ENCODE data around the gene GALK1.
"Not testable (repeated sequence)": the region's sequence is repeated elsewhere in the genome, so short reads cannot be mapped to it uniquely, and the experiment has no call there.

The GALK1 gene

GRCh38 chr17:75764711-75765421 is at the start of gene GALK1:
GALK1 (minus strand) TSS chr17:75765192; CDS start chr17:75765136, 56 bp downstream.
- peak; percentile 14 for DNase-seq

GRCh38 chr17:75814021-75814395 is 49.0 kb upstream of the GALK1 start:
- no peak for DNase-seq

- no peak for DNase-seq
These were observed 48.4 kb upstream of the GALK1 start for GRCh38 chr17:75813081-75814020.

GRCh38 chr17:75812096-75813013 is 47.4 kb upstream of the GALK1 start:
- no peak for DNase-seq

DNA sequence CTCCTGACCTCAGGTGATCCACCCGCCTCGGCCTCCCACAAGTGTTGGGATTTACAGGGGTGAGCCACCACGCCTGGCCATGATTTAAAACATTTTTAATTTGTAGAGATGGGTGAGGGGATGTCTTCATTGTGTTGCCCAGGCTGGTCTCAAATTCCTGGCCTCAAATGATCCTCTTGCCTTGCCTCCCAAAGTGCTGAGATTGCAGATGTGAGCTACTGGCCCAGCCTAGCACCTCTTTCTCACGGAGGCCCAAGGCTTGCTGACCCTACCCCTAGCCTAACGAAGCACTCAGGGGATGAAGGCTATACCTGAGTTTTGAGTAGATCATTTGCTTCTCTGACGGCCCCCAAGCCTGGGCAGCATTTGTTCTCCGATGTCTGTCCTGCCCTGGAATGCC is 46.2 kb upstream of the GALK1 start:
- no peak for DNase-seq

GRCh38 chr17:75810756-75811155 is 45.8 kb upstream of the GALK1 start:
- DNase-seq, result not testable (repeated sequence)

- no peak for DNase-seq
These were observed 45.2 kb upstream of the GALK1 start for GRCh38 chr17:75810216-75810615.

- no peak for DNase-seq
These were observed 44.7 kb upstream of the GALK1 start for GRCh38 chr17:75809631-75810111.

DNA sequence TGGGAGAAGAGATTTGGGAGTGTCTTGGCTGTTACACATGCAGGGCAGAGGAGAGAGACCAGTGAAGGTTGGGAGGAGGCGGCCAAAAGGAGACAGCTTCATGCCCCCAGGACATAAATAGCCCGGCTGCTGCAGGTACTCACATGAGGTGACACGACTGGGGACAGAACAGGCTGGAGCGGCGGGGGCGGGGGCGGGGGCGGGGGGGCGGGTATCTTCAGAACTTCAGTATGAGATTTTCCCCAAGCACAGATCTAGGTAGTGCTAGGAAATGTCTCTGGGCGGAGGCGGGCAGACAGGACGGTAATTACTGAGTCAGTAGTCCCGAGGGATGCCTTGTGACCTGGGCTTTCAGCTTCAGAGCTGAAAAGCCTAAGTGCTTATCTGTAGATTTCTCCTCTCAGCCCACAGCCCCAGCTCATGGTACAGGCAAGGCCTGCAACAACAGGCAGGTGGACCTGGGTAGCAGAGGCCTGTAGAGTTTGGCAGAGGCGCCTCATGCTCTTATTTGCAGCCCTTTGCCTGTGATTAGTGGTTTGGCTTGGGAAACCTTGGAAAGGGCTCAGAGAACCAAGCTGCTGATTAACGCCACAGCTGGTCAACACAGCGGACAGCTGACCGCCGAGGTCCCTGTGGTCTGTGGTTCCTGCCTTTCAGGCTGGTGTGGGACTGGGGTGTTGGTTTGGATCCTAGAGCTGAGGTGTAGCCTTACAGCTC is 44.1 kb upstream of the GALK1 start:
- DNase-seq, result no peak

DNA sequence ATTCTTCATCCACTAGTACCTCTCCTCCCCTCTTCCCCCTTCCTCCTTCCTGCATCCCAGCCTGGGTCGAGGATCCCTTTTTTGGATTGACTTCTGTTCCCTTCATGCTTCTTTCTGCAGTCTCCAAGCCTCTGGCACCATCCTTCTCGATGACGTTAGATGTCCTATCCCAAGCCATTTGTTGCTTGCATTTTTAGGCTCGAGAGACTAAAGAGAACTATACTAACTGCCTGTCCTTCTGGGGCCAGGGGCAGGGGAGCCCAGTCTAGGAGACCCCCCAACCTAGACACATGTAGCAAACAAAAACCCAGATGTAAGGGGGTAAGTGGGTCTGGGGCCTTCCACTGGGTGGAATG is 43.5 kb upstream of the GALK1 start:
- DNase-seq, result no peak

- DNase-seq, result no peak
These were observed 42.9 kb upstream of the GALK1 start for GRCh38 chr17:75807861-75808260.

DNA sequence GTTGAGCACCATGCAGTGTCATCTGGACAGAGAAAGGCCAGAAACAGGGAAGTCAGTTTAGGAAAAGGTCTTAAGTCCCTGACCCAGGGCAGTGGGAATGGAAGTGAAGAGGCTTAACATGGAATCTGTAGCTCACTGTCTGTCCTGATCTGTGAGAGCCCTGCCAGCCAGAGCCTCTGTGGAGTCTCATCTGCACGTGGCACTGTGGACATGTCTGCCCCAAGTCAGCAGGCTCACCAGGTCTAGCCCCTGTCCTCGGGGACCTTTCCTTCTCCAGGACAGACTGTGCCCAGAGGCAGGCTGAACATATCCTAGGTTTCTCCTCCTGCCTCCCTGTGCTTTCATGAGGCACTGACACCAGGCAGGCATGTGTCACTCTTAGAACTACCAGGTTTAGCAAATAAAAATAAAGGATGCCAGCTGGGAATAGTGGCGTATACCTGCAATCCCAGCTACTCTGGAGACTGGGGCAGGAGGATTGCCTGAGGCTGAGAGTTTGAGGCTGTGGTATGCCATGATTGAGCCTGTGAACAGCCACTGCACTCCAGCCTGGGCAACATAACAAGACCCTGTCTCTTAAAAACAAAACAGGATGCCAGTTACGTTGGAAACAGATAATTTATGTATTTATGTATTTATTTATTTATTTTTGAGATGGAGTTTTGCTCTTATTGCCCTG is 42.0 kb upstream of the GALK1 start:
- DNase-seq, result no peak

DNA sequence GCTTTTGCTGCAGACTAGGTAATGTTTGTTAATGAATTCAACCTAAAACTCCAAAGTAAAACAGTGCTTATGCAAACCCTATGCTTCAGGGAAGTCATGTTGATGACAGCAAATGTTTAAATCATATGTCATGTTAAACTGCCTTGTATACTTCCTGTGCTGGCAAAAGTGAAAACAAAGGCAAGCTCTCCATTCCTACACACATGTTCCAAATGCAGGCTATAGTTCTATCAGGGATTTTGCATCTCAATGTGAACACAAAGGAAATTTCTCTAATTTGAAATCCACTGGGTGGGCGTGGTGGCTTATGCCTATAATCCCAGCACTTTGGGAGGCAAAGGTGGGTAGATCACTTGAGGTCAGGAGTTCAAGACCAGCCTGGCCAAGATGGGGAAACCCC is 38.9 kb upstream of the GALK1 start:
- no peak for DNase-seq

- no peak for DNase-seq
These were observed 34.4 kb upstream of the GALK1 start for GRCh38 chr17:75799402-75799801.

DNA sequence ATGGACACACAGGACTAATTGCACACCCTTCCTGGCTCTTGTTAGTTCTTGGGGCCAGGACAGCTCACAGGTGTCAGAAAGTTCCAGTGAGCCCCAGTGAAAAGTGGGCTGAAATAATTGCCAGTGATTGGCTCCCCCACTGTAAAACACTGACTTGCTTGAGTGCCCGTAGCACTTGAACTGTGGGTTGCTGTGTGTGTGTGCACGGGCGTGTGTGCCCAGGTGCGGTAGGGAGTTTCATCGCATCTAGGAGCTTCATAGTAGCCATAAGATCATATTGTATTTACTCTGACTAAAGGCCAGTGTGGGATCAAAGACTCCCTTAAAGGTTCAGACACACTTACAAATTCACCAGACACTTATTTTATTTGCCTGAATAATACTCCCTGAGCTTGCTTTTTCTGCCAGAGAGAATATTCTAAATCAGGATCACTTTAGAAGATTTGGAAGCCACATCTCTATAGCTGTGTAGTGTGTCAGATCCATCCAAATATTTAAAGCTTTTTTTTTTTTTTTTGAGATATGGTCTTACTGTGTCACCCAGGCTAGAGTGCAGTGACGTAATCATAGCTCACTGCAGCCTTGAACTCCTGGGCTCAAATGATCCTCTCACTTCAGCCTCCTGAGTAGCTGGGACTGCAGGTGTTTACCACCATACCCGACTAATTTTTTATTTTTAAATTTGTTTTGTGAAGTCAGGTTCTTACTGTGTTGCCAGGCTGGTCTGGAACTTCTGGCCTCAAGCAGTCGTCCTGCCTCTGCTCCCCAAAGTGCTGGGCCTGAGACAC is 31.0 kb upstream of the GALK1 start:
- DNase-seq, result no peak

DNA sequence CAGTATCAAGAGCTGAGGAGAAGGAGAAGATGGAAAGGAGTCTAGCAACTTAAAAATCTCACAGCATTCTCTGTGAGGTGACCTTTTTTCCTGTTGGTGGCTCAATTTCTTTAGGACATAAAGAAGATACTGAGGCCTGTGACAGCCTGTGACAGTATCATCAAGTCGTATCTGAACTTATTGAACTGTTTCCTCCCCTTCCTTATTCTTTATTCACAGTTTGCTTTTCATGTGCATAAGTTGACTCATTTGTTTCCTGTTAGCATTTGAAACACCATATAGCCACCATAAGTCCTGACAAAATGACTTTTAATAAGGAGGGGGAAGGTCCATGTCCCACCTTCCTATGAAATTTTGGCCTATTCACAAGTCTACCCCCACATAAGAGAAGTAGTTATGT is 28.5 kb upstream of the GALK1 start:
- DNase-seq, result no peak

DNA sequence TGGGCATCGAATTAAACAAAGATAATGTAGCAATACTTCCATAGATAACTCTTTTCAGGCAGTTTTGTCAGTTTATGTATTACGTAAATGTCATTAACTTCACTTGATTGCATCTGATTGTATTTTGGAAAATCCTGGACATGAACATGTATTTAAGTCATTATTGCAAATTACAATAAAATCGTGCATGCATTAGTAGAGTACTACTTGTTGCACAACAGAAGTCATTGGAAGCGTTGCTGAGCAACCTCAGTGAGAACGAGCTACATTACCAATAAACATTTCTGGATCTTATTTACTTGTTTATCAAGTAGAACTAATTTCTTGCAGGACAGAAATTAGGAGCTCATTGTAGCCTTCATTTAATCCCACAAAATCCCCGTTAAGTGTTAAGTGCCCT is 26.3 kb upstream of the GALK1 start:
- no peak for DNase-seq

- peak; percentile 90 for DNase-seq
These were observed 20.3 kb upstream of the GALK1 start for GRCh38 chr17:75785016-75785890.

DNA sequence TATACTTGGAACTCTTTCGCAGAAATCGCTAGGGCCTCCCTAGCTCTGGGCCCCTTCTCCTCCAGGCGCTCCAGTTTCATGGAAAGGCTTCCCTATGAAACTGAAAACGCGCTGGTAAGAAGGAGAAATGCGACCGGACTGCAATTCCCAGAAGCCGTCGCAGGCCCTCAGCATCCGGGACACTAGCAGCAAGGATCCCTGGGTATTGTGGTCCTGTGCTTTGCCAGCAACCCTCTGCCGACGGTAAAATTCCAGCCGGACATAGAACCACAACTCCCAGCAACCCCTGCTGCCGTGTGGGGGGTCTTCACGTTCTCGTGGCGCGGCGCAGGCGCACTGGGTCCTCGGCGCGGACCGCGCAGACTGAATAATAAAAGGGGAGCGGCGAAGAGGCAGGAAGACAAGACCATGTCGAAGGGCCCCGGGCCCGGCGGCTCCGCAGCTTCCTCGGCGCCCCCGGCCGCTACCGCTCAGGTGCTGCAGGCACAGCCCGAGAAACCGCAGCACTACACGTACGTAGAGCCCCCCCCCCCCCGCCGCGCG is 19.6 kb upstream of the GALK1 start, which contains the start of gene UNK:
UNK (plus strand) TSS at position 334 of the 543 bp plus-strand sequence; CDS start at position 409, 75 bp downstream.
- peak; percentile 98 for DNase-seq
